Measurements from ENCODE around the gene CROCC. TPM values are rescaled to one million over a fixed set of nuclear protein-coding genes. Genes with fewer than 3 reads are reported as not detected.

The CROCC gene
- total and polyA plus RNA-seq, 7 experiments from 2014 or later, result 1.4 to 84.8 (median 61.9) TPM

- Histone ChIP-seq H3K27ac (ENCODE audit: low read depth, low read length) (peak overlapping the region; percentile 98), H3K9me3 (ENCODE audit: control insufficient read depth in 2 of 3, low read length in 3 of 3) (no peaks in the 10 kb centered on the region), H3K4me1 (ENCODE audit: control insufficient read depth in 2 of 2, insufficient read depth in 2 of 2, low read length in 2 of 2) (peaks cover 11 to 25% of the 10 kb centered on the region in 2 donors), H3K4me3 (ENCODE audit: low read length) (no peak overlapping the region), H3K27me3 (ENCODE audit: control insufficient read depth in 2 of 2, insufficient read depth in 2 of 2, low read length in 2 of 2) (no peaks in the 10 kb centered on the region), H3K36me3 (ENCODE audit: control insufficient read depth in 2 of 3, insufficient read depth in 3 of 3, low read length in 3 of 3) (no peaks in the 10 kb centered on the region)
- ChIA-PET CTCF (no interaction called here), POLR2A (interaction anchor here (0.7 to 4.8 kb wide), 5 partner anchors 10 to 290 kb away, joined by 3 to 72 read pairs (median 15); no protein-coding TSS in a partner anchor)
- Mint-ChIP-seq H3K27me3 (peaks cover 0 to 2% (median 0%) of the 10 kb centered on the region in 5 donors), H3K4me1 (peaks cover 27 to 52% (median 39%) of the 10 kb centered on the region in 7 donors), H3K4me3 (peak overlapping the region in 1 of 10 donors; percentile 67), H3K36me3 (peaks cover 0 to 13% (median 5%) of the 10 kb centered on the region in 5 donors), H3K9me3 (peaks cover 0 to 11% (median 0%) of the 10 kb centered on the region in 11 donors), H3K27ac (no peak overlapping the region)
- ATAC-seq (no peak), DNase-seq (no peak)
- intact Hi-C loops (cut with micrococcal nuclease), result loop anchor here in 1 of 2 donors (10.0 kb wide), 2 partner anchors 1068 to 1378 kb away; partner anchors contain the start of genes CASP9 and DNAJC16
These were observed 18.7 kb upstream of the CROCC start for GRCh38 chr1:16903054-16903453.

GRCh38 chr1:16903458-16903796 lies 18.3 kb upstream of the CROCC start:
- intact Hi-C loops (cut with micrococcal nuclease), result loop anchor here in 1 of 2 donors (10.0 kb wide), 2 partner anchors 1069 to 1379 kb away; partner anchors contain the start of genes CASP9 and DNAJC16
- peaks cover 0 to 13% (median 5%) of the 10 kb centered on the region in 5 donors for H3K36me3 Mint-ChIP-seq
- H3K27ac Mint-ChIP-seq, result no peak overlapping the region
- Histone ChIP-seq H3K9me3 (ENCODE audit: control insufficient read depth in 2 of 3, low read length in 3 of 3) (no peaks in the 10 kb centered on the region), H3K4me1 (ENCODE audit: control insufficient read depth in 2 of 2, insufficient read depth in 2 of 2, low read length in 2 of 2) (peaks cover 11 to 25% of the 10 kb centered on the region in 2 donors), H3K4me3 (ENCODE audit: low read length) (peak overlapping the region; percentile 69), H3K27ac (ENCODE audit: low read depth, low read length) (peak overlapping the region; percentile 98), H3K27me3 (ENCODE audit: control insufficient read depth in 2 of 2, insufficient read depth in 2 of 2, low read length in 2 of 2) (no peaks in the 10 kb centered on the region), H3K36me3 (ENCODE audit: control insufficient read depth in 2 of 3, insufficient read depth in 3 of 3, low read length in 3 of 3) (no peaks in the 10 kb centered on the region)
- peaks cover 0 to 11% (median 0%) of the 10 kb centered on the region in 11 donors for H3K9me3 Mint-ChIP-seq
- ATAC-seq, result no peak
- DNase-seq, result no peak
- POLR2A ChIA-PET, result interaction anchor here (0.6 to 4.8 kb wide), 9 partner anchors 10 to 461 kb away, joined by 3 to 72 read pairs (median 5); partner anchors contain the start of gene RNU1-1
- H3K27me3 Mint-ChIP-seq, result no peaks in the 10 kb centered on the region
- CTCF ChIA-PET, result interaction anchor here (0.6 to 0.9 kb wide), 2 partner anchors 196 to 560 kb away, joined by 3 to 7 read pairs; no protein-coding TSS in a partner anchor
- H3K4me3 Mint-ChIP-seq, result peak overlapping the region in 1 of 10 donors; percentile 67
- peaks cover 26 to 51% (median 37%) of the 10 kb centered on the region in 7 donors for H3K4me1 Mint-ChIP-seq

- no peaks in the 10 kb centered on the region for H3K36me3 ChIP-seq (ENCODE audit: control insufficient read depth in 2 of 3, insufficient read depth in 3 of 3, low read length in 3 of 3)
- H3K9me3 Mint-ChIP-seq, result peaks cover 0 to 11% (median 0%) of the 10 kb centered on the region in 11 donors
- H3K27me3 Mint-ChIP-seq, result peaks cover 0 to 4% (median 0%) of the 10 kb centered on the region in 5 donors
- peaks cover 26 to 51% (median 38%) of the 10 kb centered on the region in 7 donors for H3K4me1 Mint-ChIP-seq
- no peaks in the 10 kb centered on the region for H3K27me3 ChIP-seq (ENCODE audit: control insufficient read depth in 2 of 2, insufficient read depth in 2 of 2, low read length in 2 of 2)
- H3K9me3 ChIP-seq (ENCODE audit: control insufficient read depth in 2 of 3, low read length in 3 of 3), result no peaks in the 10 kb centered on the region
- peaks cover 11 to 25% of the 10 kb centered on the region in 2 donors for H3K4me1 ChIP-seq (ENCODE audit: control insufficient read depth in 2 of 2, insufficient read depth in 2 of 2, low read length in 2 of 2)
- peaks cover 0 to 13% (median 5%) of the 10 kb centered on the region in 5 donors for H3K36me3 Mint-ChIP-seq
- intact Hi-C loops (cut with micrococcal nuclease), result loop anchor here (1.0 to 10.0 kb wide), 9 partner anchors 8 to 1380 kb away; partner anchors contain the start of genes SDHB (in 2 of the 2), SZRD1 (in 2 of the 2), CASP9 (in 1 of the 2) and DNAJC16 (in 1 of the 2)
- POLR2A ChIA-PET, result interaction anchor here (0.6 to 4.8 kb wide), 27 partner anchors 8 to 1071 kb away, joined by 3 to 72 read pairs (median 6); partner anchors contain the start of genes CROCC, FBXO42, RNU1-1 and RNU1-2
- peak overlapping the region; percentile 69 for H3K4me3 ChIP-seq (ENCODE audit: low read length)
- H3K27ac Mint-ChIP-seq, result no peak overlapping the region
- ATAC-seq (peak; percentile 95), DNase-seq (peak; percentile 97 to 100 (median 99))
- H3K4me3 Mint-ChIP-seq, result no peak overlapping the region
- peak overlapping the region; percentile 98 for H3K27ac ChIP-seq (ENCODE audit: low read depth, low read length)
- CTCF ChIA-PET, result interaction anchor here (0.7 to 1.7 kb wide), 4 partner anchors 8 to 203 kb away, joined by 3 read pairs; no protein-coding TSS in a partner anchor
These were observed 17.1 kb upstream of the CROCC start for GRCh38 chr1:16904560-16905109.

- ChIA-PET CTCF (interaction anchor here (0.7 to 1.7 kb wide), 3 partner anchors 9 to 57 kb away, joined by 3 to 4 read pairs (median 3); no protein-coding TSS in a partner anchor), POLR2A (interaction anchor here (0.6 to 4.8 kb wide), 29 partner anchors 8 to 1071 kb away, joined by 3 to 72 read pairs (median 5); partner anchors contain the start of genes CROCC, FBXO42, RNU1-1 and RNU1-2)
- intact Hi-C loops (cut with micrococcal nuclease), result loop anchor here (1.0 to 10.0 kb wide), 7 partner anchors 8 to 1380 kb away; partner anchors contain the start of genes SDHB (in 2 of the 2), CASP9 (in 1 of the 2) and DNAJC16 (in 1 of the 2)
- Mint-ChIP-seq H3K4me3 (no peak overlapping the region), H3K27ac (no peak overlapping the region), H3K4me1 (peaks cover 28 to 56% (median 44%) of the 10 kb centered on the region in 7 donors), H3K9me3 (peaks cover 0 to 11% (median 0%) of the 10 kb centered on the region in 11 donors), H3K27me3 (peaks cover 0 to 5% (median 0%) of the 10 kb centered on the region in 5 donors), H3K36me3 (peaks cover 0 to 13% (median 5%) of the 10 kb centered on the region in 5 donors)
- ATAC-seq, result peak; percentile 88
- peak in 6 of 9 donors; percentile 29 to 62 (median 44) for DNase-seq
- H3K36me3 ChIP-seq (ENCODE audit: control insufficient read depth in 2 of 3, insufficient read depth in 3 of 3, low read length in 3 of 3), result no peaks in the 10 kb centered on the region
- H3K27me3 ChIP-seq (ENCODE audit: control insufficient read depth in 2 of 2, insufficient read depth in 2 of 2, low read length in 2 of 2), result no peaks in the 10 kb centered on the region
- H3K4me1 ChIP-seq (ENCODE audit: control insufficient read depth in 2 of 2, insufficient read depth in 2 of 2, low read length in 2 of 2), result peaks cover 11 to 25% of the 10 kb centered on the region in 2 donors
- peak overlapping the region; percentile 69 for H3K4me3 ChIP-seq (ENCODE audit: low read length)
- peak overlapping the region; percentile 98 for H3K27ac ChIP-seq (ENCODE audit: low read depth, low read length)
- no peaks in the 10 kb centered on the region for H3K9me3 ChIP-seq (ENCODE audit: control insufficient read depth in 2 of 3, low read length in 3 of 3)
These were observed 16.4 kb upstream of the CROCC start for GRCh38 chr1:16905110-16905867.

- H3K4me3 ChIP-seq (ENCODE audit: low read length), result no peak overlapping the region
- H3K4me1 ChIP-seq (ENCODE audit: control insufficient read depth in 2 of 2, insufficient read depth in 2 of 2, low read length in 2 of 2), result peaks cover 11 to 25% of the 10 kb centered on the region in 2 donors
- peaks cover 22 to 48% (median 38%) of the 10 kb centered on the region in 7 donors for H3K4me1 Mint-ChIP-seq
- no peak overlapping the region for H3K27ac Mint-ChIP-seq
- POLR2A ChIA-PET, result interaction anchor here (0.6 to 4.8 kb wide), 15 partner anchors 9 to 1058 kb away, joined by 3 to 72 read pairs (median 7); partner anchors contain the start of genes CROCC, RNU1-2, SDHB and SPEN
- ATAC-seq (no peak), DNase-seq (peak in 1 of 9 donors; percentile 25)
- H3K36me3 ChIP-seq (ENCODE audit: control insufficient read depth in 2 of 3, insufficient read depth in 3 of 3, low read length in 3 of 3), result no peaks in the 10 kb centered on the region
- no peaks in the 10 kb centered on the region for H3K9me3 ChIP-seq (ENCODE audit: control insufficient read depth in 2 of 3, low read length in 3 of 3)
- H3K27me3 ChIP-seq (ENCODE audit: control insufficient read depth in 2 of 2, insufficient read depth in 2 of 2, low read length in 2 of 2), result no peaks in the 10 kb centered on the region
- peak overlapping the region; percentile 98 for H3K27ac ChIP-seq (ENCODE audit: low read depth, low read length)
- intact Hi-C loops (cut with micrococcal nuclease), result loop anchor here (1.0 to 10.0 kb wide), 7 partner anchors 7 to 1381 kb away; partner anchors contain the start of genes SDHB (in 2 of the 2), CASP9 (in 1 of the 2) and DNAJC16 (in 1 of the 2)
- peaks cover 0 to 5% (median 0%) of the 10 kb centered on the region in 5 donors for H3K27me3 Mint-ChIP-seq
- H3K4me3 Mint-ChIP-seq, result peak overlapping the region in 1 of 10 donors; percentile 19
- H3K9me3 Mint-ChIP-seq, result peaks cover 0 to 11% (median 0%) of the 10 kb centered on the region in 11 donors
- peaks cover 0 to 13% (median 5%) of the 10 kb centered on the region in 5 donors for H3K36me3 Mint-ChIP-seq
- CTCF ChIA-PET, result interaction anchor here (0.7 to 1.7 kb wide), 3 partner anchors 10 to 56 kb away, joined by 3 to 4 read pairs (median 3); no protein-coding TSS in a partner anchor
These were observed 15.6 kb upstream of the CROCC start for GRCh38 chr1:16905868-16906702.
